GM23338 (cell line): ENCODE measurements around the gene MAGI1. TPM values are rescaled to one million over a fixed set of nuclear protein-coding genes. Genes with fewer than 3 reads are reported as not detected.

ENCODE experiments used
- ATAC-seq: fragments of 200-7000 bp; cut with Tn5 transposase; 3 replicates; pipeline ENCODE4 v1.9.1; 2020
- DNase-seq: peaks from one replicate; pipeline ENCODE4 v3.0.0-alpha.2; 2015; ENCODE audit warnings: low spot score
- H2AFZ ChIP-seq: fragments of 200-600 bp; sonication (generic); 2 replicates; pipeline ENCODE4 v1.8.0; 2016; ENCODE audit warnings: antibody characterized with exemption, mild to moderate bottlenecking, moderate library complexity
- H3F3A ChIP-seq: fragments of 200-600 bp; sonication (generic); replicated peaks from 2 replicates; pipeline ENCODE4 v1.8.0; 2017; ENCODE audit warnings: antibody characterized with exemption, mixed run types, low read depth
- H3K27ac ChIP-seq: fragments of 200-600 bp; sonication (generic); 2 replicates; pipeline ENCODE4 v1.6.1; 2016; ENCODE audit warnings: low read depth
- H3K27me3 ChIP-seq: fragments of 200-600 bp; sonication (generic); 2 replicates; pipeline ENCODE4 v1.8.0; 2016; ENCODE audit warnings: mild to moderate bottlenecking, mixed run types, moderate library complexity; ENCODE audit not compliant: insufficient read depth
- H3K36me3 ChIP-seq: fragments of 200-600 bp; sonication (generic); 2 replicates; pipeline ENCODE4 v1.8.0; 2016; ENCODE audit warnings: mild to moderate bottlenecking; ENCODE audit not compliant: insufficient read depth
- H3K4me1 ChIP-seq: fragments of 200-600 bp; sonication (generic); 2 replicates; pipeline ENCODE4 v1.8.0; 2016; ENCODE audit warnings: mild to moderate bottlenecking, moderate library complexity; ENCODE audit not compliant: insufficient read depth
- H3K4me2 ChIP-seq: fragments of 200-600 bp; sonication (generic); 2 replicates; pipeline ENCODE4 v1.7.1; 2017; ENCODE audit warnings: mixed run types
- H3K4me3 ChIP-seq: fragments of 200-600 bp; sonication (generic); 2 replicates; pipeline ENCODE4 v1.6.1; 2016; ENCODE audit warnings: mixed run types
- H3K79me2 ChIP-seq: fragments of 200-600 bp; sonication (generic); replicated peaks from 2 replicates; pipeline ENCODE4 v1.8.0; 2017; ENCODE audit warnings: mild to moderate bottlenecking; ENCODE audit not compliant: insufficient read depth
- H3K9me2 ChIP-seq: fragments of 200-600 bp; sonication (generic); 2 replicates; pipeline ENCODE4 v1.8.0; 2017; ENCODE audit not compliant: insufficient read depth
- H4K20me1 ChIP-seq: fragments of 200-600 bp; sonication (generic); replicated peaks from 2 replicates; pipeline ENCODE4 v1.8.0; 2017; ENCODE audit warnings: mild to moderate bottlenecking; ENCODE audit not compliant: insufficient read depth
- H3K27ac Mint-ChIP-seq: 2 replicates; pipeline ENCODE4 v1.8.0; 2020; ENCODE audit warnings: inconsistent platforms, mild to moderate bottlenecking, moderate library complexity, mixed read lengths
- H3K27me3 Mint-ChIP-seq: 3 replicates; pipeline ENCODE4 v1.8.0; 2022; ENCODE audit warnings: low read depth, mild to moderate bottlenecking, moderate library complexity, mixed read lengths, inconsistent platforms; ENCODE audit not compliant: insufficient read depth, poor library complexity
- H3K36me3 Mint-ChIP-seq: 3 replicates; pipeline ENCODE4 v1.8.0; 2021; ENCODE audit warnings: low read depth, mild to moderate bottlenecking, inconsistent platforms, moderate library complexity, mixed read lengths
- H3K4me1 Mint-ChIP-seq: 3 replicates; pipeline ENCODE4 v1.8.0; 2020; ENCODE audit warnings: mild to moderate bottlenecking, inconsistent platforms, mixed read lengths
- H3K4me3 Mint-ChIP-seq: 3 replicates; pipeline ENCODE4 v1.8.0; 2021; ENCODE audit warnings: moderate library complexity, mild to moderate bottlenecking, inconsistent platforms, mixed read lengths
- H3K9me3 Mint-ChIP-seq: 3 replicates; pipeline ENCODE4 v1.8.0; 2020; ENCODE audit warnings: moderate library complexity, mild to moderate bottlenecking, inconsistent platforms, mixed read lengths
- CREB1 ChIP-seq: fragments of 250-450 bp; sonication (Bioruptor Pico); IDR thresholded peaks from 2 replicates; pipeline ENCODE4 v1.5.0; 2020; ENCODE audit warnings: low read depth, mild to moderate bottlenecking, moderate library complexity
- REST ChIP-seq: IDR thresholded peaks from one replicate; pipeline ENCODE4 v1.6.1; 2018; ENCODE audit warnings: antibody characterized with exemption; ENCODE audit not compliant: unreplicated experiment
- ZNF114 ChIP-seq: fragments of 250-450 bp; sonication (Bioruptor Pico); IDR thresholded peaks from 2 replicates; pipeline ENCODE4 v1.5.0; 2020; ENCODE audit warnings: mild to moderate bottlenecking, moderate library complexity
- ZNF331 ChIP-seq: fragments of 250-450 bp; sonication (Bioruptor Pico); IDR thresholded peaks from 2 replicates; pipeline ENCODE4 v1.5.0; 2020; ENCODE audit warnings: low read depth, mild to moderate bottlenecking, moderate library complexity
- polyA plus RNA-seq: library from polyadenylated mRNA; unstranded; fragments of >200 nt; fragmentation: Nextera tagmentation; extraction: Ambion mirVana; gene quantifications from 2 replicates; pipeline ENCODE4 v1.2.1, GENCODE V29; 2016
- total RNA-seq: library from RNA; depleted of rRNA; stranded (reverse); fragments of >200 nt; shearing (Covaris generic); gene quantifications from 2 replicates; pipeline ENCODE4 v1.2.3, GENCODE V29; 2014
- TF ChIP-seq, protein P1 (sequence below), 2 experiments: fragments of 200-600 bp in 1 of 2; sonication (generic) in 1 of 2; conservative IDR thresholded peaks; 2 replicates each; pipeline versions ENCODE4 v1.5.1 to v1.6.1; 2016 to 2017; ENCODE audit warnings: antibody characterized with exemption in 2 of 2, low read depth in 2 of 2, mild to moderate bottlenecking in 2 of 2, moderate library complexity in 1 of 2
- TF ChIP-seq, protein P2 (sequence below): IDR thresholded peaks from 2 replicates; pipeline ENCODE4 v1.6.1; 2016; ENCODE audit warnings: antibody characterized with exemption

The MAGI1 gene
- total and polyA plus RNA-seq, 2 experiments from 2014 or later, result 27.4 to 71.2 TPM

DNA sequence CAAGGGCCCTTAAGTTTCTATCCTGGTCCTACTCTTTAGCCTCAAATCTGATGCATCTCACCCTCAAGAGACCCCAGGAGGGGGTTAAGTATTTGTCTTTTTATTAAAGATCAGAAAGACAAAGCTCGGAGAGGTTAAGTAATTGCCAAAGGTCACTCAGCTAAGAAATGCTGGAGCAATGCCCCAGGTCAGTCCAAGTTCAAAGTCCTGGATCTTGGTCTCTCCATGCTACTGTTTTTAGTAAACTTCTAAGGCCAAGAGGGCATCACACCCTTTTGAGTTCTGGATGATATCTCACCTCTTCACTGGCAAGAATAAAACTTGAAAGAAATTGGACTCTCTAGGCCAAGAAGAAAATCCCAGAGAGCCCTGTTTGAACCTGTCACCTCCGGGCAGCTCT lies 488.6 kb downstream of the MAGI1 start:
- no peaks in the 10 kb centered on the region for H3K9me2 ChIP-seq
- no peak overlapping the region for H3K27ac ChIP-seq
- H3F3A ChIP-seq, result peaks cover 14% of the 10 kb centered on the region; the same call in 1 of the 2 replicates
- H3K36me3 ChIP-seq, result no peaks in the 10 kb centered on the region
- H3K4me3 Mint-ChIP-seq, result peak overlapping the region; percentile 78
- peak overlapping the region; percentile 94 for H3K4me2 ChIP-seq
- H3K27me3 Mint-ChIP-seq, result peaks cover 12% of the 10 kb centered on the region
- peak overlapping the region; percentile 78 for H3K4me3 ChIP-seq
- H3K4me1 ChIP-seq, result peaks cover 46% of the 10 kb centered on the region
- DNase-seq, result no peak
- H3K9me3 Mint-ChIP-seq, result no peaks in the 10 kb centered on the region
- H3K4me1 Mint-ChIP-seq, result peaks cover 60% of the 10 kb centered on the region
- no peak for TF ChIP-seq ZNF331 (CRISPR knock-in tag)
- TF ChIP-seq, protein P1, sequence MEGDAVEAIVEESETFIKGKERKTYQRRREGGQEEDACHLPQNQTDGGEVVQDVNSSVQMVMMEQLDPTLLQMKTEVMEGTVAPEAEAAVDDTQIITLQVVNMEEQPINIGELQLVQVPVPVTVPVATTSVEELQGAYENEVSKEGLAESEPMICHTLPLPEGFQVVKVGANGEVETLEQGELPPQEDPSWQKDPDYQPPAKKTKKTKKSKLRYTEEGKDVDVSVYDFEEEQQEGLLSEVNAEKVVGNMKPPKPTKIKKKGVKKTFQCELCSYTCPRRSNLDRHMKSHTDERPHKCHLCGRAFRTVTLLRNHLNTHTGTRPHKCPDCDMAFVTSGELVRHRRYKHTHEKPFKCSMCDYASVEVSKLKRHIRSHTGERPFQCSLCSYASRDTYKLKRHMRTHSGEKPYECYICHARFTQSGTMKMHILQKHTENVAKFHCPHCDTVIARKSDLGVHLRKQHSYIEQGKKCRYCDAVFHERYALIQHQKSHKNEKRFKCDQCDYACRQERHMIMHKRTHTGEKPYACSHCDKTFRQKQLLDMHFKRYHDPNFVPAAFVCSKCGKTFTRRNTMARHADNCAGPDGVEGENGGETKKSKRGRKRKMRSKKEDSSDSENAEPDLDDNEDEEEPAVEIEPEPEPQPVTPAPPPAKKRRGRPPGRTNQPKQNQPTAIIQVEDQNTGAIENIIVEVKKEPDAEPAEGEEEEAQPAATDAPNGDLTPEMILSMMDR (conservative IDR thresholded peaks at IDR 0.05; ENCODE audit: low read depth in 2 of 2), result no peak
- TF ChIP-seq ZNF114, result no peak
- TF ChIP-seq REST, result no peak
- no peak for TF ChIP-seq CREB1 (CRISPR knock-in tag)
- peaks cover 67% of the 10 kb centered on the region for H3K79me2 ChIP-seq
- no peak overlapping the region for H2AFZ ChIP-seq
- no peak overlapping the region for H3K27ac Mint-ChIP-seq
- no peak for ATAC-seq
- H3K36me3 Mint-ChIP-seq, result no peaks in the 10 kb centered on the region
- peaks cover 9% of the 10 kb centered on the region for H3K27me3 ChIP-seq
- peaks cover 44% of the 10 kb centered on the region for H4K20me1 ChIP-seq

DNA sequence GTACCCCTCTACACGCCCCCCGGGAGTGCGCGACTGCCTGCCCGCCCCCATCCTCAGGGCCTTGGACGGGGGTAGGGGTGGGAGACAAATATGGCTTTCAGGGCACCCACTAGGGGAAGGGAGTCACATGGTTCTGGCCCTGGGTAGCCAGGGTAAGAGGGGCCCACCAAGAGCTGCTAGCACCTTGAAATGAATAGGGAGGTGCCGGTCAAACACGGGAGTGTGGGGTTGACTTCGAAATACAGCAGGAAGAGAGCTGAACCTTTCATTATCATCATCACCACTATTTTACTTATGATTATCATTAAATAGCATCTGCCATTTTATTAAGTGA lies 489.1 kb downstream of the MAGI1 start:
- no peaks in the 10 kb centered on the region for H3K9me2 ChIP-seq
- peak overlapping the region; percentile 94 for H3K4me2 ChIP-seq
- DNase-seq (no peak), ATAC-seq (peak; percentile 23; the same call in 1 of the 3 replicates)
- H3K36me3 ChIP-seq, result no peaks in the 10 kb centered on the region
- peaks cover 14% of the 10 kb centered on the region; the same call in 1 of the 2 replicates for H3F3A ChIP-seq
- no peak overlapping the region for H2AFZ ChIP-seq
- H3K4me3 ChIP-seq, result peak overlapping the region; percentile 78
- H4K20me1 ChIP-seq, result peaks cover 44% of the 10 kb centered on the region
- peaks cover 9% of the 10 kb centered on the region for H3K27me3 ChIP-seq
- peaks cover 67% of the 10 kb centered on the region for H3K79me2 ChIP-seq
- no peak overlapping the region for H3K27ac Mint-ChIP-seq
- H3K9me3 Mint-ChIP-seq, result no peaks in the 10 kb centered on the region
- H3K4me3 Mint-ChIP-seq, result peak overlapping the region; percentile 78
- no peaks in the 10 kb centered on the region for H3K36me3 Mint-ChIP-seq
- H3K27ac ChIP-seq, result no peak overlapping the region
- peaks cover 44% of the 10 kb centered on the region for H3K4me1 ChIP-seq
- TF ChIP-seq, protein P2, sequence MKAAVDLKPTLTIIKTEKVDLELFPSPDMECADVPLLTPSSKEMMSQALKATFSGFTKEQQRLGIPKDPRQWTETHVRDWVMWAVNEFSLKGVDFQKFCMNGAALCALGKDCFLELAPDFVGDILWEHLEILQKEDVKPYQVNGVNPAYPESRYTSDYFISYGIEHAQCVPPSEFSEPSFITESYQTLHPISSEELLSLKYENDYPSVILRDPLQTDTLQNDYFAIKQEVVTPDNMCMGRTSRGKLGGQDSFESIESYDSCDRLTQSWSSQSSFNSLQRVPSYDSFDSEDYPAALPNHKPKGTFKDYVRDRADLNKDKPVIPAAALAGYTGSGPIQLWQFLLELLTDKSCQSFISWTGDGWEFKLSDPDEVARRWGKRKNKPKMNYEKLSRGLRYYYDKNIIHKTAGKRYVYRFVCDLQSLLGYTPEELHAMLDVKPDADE, result no peak
- H3K27me3 Mint-ChIP-seq, result peaks cover 12% of the 10 kb centered on the region
- H3K4me1 Mint-ChIP-seq, result peaks cover 57% of the 10 kb centered on the region
